Suprapubic skin (tissue), 4 donors: ENCODE results near the gene IRX5. TPM values are rescaled to one million over a fixed set of nuclear protein-coding genes. Genes with fewer than 3 reads are reported as not detected.

Source experiments
- DNase-seq, 2 donors: peaks; one replicate each; pipeline ENCODE4 v3.0.0-alpha.2; 2019; ENCODE audit warnings: low spot score in 2 of 2
- H3K27ac ChIP-seq: fragments of 200-600 bp; sonication (generic); one replicate; pipeline ENCODE4 v1.5.1; 2019
- H3K27me3 ChIP-seq: fragments of 200-600 bp; sonication (generic); one replicate; pipeline ENCODE4 v1.5.1; 2019
- H3K36me3 ChIP-seq: fragments of 200-600 bp; sonication (generic); one replicate; pipeline ENCODE4 v1.5.1; 2019
- H3K4me1 ChIP-seq: fragments of 200-600 bp; sonication (generic); one replicate; pipeline ENCODE4 v1.5.1; 2019
- H3K4me3 ChIP-seq: fragments of 200-600 bp; sonication (generic); one replicate; pipeline ENCODE4 v1.5.1; 2019; ENCODE audit warnings: mild to moderate bottlenecking
- H3K9me3 ChIP-seq: fragments of 200-600 bp; sonication (generic); one replicate; pipeline ENCODE4 v1.5.1; 2019
- EP300 ChIP-seq: sonication (generic); formaldehyde crosslinking; IDR thresholded peaks from one replicate; pipeline ENCODE4 v1.6.1; 2017; ENCODE audit warnings: antibody characterized with exemption
- POLR2A ChIP-seq, 2 donors: fragments of 450-650 bp; IDR thresholded peaks; one replicate each; pipeline ENCODE4 v1.6.1; 2017; ENCODE audit warnings: antibody characterized with exemption in 2 of 2, mild to moderate bottlenecking in 2 of 2, moderate library complexity in 2 of 2
- POLR2AphosphoS5 ChIP-seq, 3 donors: sonication (generic); formaldehyde crosslinking; IDR thresholded peaks; one replicate each; pipeline ENCODE4 v1.6.1; 2017; ENCODE audit warnings: antibody characterized with exemption in 3 of 3
- WGBS: methylation state at CpG from one replicate; pipeline ENCODE4 v1.1.5; 2018; 5-methylcytosine and 5-hydroxymethylcytosine counted together
- total RNA-seq, 4 donors: library from RNA; depleted of rRNA; stranded (reverse); fragments of >200 nt; gene quantifications; one replicate each; pipeline ENCODE4 v1.1.0, GENCODE V29; 2016
- TF ChIP-seq, protein P1 (sequence below), 2 donors: fragments of 200-600 bp in 1 of 2; fragments of 450-650 bp in 1 of 2; sonication (generic) in 1 of 2; IDR thresholded peaks; one replicate each; pipeline ENCODE4 v1.5.1; 2016 to 2019; ENCODE audit warnings: antibody characterized with exemption in 2 of 2, mild to moderate bottlenecking in 1 of 2, moderate library complexity in 1 of 2

Gene IRX5
- total RNA-seq, 4 donors from 2014 or later, result 41.3 to 64.8 (median 51.6) TPM

GRCh38 chr16:54933281-54934011 lies 2.8 kb downstream of the IRX5 start:
- WGBS, result 17% methylated on average over 27 of the region's 68 CpGs
- H3K36me3 ChIP-seq, result no peaks in the 10 kb centered on the region
- DNase-seq, result no peak
- H3K27ac ChIP-seq, result peak overlapping the region; percentile 96
- H3K9me3 ChIP-seq, result no peaks in the 10 kb centered on the region
- peak overlapping the region; percentile 75 for H3K4me3 ChIP-seq
- peaks cover 27% of the 10 kb centered on the region for H3K4me1 ChIP-seq
- H3K27me3 ChIP-seq, result peaks cover 34% of the 10 kb centered on the region
- TF ChIP-seq POLR2AphosphoS5 (IDR thresholded peaks at IDR 0.05) (peak in 1 of 3 donors; percentile 53), POLR2A (IDR thresholded peaks at IDR 0.05) (no peak)

DNA sequence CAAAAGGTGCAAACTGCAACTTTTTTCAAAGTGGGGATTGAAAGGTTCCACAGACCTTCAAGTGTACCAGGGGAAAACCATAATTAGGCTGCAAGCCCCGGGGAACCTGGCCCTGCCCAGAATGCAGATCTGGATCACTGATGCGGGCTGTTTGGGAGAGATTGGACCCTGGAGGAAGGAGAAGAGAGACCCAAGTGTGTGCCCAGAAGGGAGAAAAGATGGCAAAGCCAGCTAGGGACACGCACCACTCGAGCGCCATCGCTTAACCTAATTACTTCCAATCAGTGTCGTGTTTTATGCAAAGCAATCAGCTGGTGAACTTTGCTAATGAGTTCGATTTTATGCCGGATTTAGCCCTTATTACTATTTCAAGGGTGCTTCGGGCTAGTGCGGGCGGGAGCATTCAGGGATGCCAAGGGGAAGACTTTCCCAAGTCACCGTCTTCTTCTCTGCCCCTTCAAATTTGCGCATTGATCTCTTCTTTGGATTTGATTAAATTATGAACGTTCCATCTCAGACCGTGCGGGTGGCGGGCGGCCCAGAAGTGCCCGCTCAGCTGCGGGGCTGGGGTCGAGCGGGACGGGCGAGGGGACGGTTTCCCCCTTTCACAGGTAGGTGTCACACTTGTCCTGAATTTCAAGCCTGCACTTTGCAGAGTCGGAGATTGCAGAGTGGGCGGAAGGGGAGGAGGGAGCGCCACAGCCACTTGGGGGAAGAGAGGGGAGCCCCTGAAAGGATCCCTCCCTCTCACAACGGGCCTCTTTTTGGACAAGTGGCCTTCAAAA lies 4.0 kb downstream of the IRX5 start:
- Histone ChIP-seq H3K27ac (peak overlapping the region; percentile 96), H3K4me1 (peaks cover 26% of the 10 kb centered on the region), H3K9me3 (no peaks in the 10 kb centered on the region), H3K27me3 (peaks cover 39% of the 10 kb centered on the region), H3K36me3 (no peaks in the 10 kb centered on the region), H3K4me3 (peak overlapping the region; percentile 75)
- peak in 1 of 2 donors; percentile 83 for DNase-seq
- no peak for TF ChIP-seq POLR2AphosphoS5 (IDR thresholded peaks at IDR 0.05)
- TF ChIP-seq, protein P1, sequence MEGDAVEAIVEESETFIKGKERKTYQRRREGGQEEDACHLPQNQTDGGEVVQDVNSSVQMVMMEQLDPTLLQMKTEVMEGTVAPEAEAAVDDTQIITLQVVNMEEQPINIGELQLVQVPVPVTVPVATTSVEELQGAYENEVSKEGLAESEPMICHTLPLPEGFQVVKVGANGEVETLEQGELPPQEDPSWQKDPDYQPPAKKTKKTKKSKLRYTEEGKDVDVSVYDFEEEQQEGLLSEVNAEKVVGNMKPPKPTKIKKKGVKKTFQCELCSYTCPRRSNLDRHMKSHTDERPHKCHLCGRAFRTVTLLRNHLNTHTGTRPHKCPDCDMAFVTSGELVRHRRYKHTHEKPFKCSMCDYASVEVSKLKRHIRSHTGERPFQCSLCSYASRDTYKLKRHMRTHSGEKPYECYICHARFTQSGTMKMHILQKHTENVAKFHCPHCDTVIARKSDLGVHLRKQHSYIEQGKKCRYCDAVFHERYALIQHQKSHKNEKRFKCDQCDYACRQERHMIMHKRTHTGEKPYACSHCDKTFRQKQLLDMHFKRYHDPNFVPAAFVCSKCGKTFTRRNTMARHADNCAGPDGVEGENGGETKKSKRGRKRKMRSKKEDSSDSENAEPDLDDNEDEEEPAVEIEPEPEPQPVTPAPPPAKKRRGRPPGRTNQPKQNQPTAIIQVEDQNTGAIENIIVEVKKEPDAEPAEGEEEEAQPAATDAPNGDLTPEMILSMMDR (IDR thresholded peaks at IDR 0.05), result peak in 1 of 2 donors; percentile 22
- WGBS, result 27% methylated on average over 26 of the region's 30 CpGs

GRCh38 chr16:54935266-54935968 lies 4.8 kb downstream of the IRX5 start:
- Histone ChIP-seq H3K4me1 (peaks cover 24% of the 10 kb centered on the region), H3K4me3 (peak overlapping the region; percentile 75), H3K27ac (peak overlapping the region; percentile 96), H3K9me3 (no peaks in the 10 kb centered on the region), H3K27me3 (peaks cover 43% of the 10 kb centered on the region), H3K36me3 (no peaks in the 10 kb centered on the region)
- TF ChIP-seq POLR2AphosphoS5 (IDR thresholded peaks at IDR 0.05) (no peak), POLR2A (IDR thresholded peaks at IDR 0.05) (no peak), EP300 (no peak)
- TF ChIP-seq, protein P1 (IDR thresholded peaks at IDR 0.05), result no peak
- DNase-seq, result no peak
- 13% methylated on average over 28 of the region's 28 CpGs for WGBS

DNA sequence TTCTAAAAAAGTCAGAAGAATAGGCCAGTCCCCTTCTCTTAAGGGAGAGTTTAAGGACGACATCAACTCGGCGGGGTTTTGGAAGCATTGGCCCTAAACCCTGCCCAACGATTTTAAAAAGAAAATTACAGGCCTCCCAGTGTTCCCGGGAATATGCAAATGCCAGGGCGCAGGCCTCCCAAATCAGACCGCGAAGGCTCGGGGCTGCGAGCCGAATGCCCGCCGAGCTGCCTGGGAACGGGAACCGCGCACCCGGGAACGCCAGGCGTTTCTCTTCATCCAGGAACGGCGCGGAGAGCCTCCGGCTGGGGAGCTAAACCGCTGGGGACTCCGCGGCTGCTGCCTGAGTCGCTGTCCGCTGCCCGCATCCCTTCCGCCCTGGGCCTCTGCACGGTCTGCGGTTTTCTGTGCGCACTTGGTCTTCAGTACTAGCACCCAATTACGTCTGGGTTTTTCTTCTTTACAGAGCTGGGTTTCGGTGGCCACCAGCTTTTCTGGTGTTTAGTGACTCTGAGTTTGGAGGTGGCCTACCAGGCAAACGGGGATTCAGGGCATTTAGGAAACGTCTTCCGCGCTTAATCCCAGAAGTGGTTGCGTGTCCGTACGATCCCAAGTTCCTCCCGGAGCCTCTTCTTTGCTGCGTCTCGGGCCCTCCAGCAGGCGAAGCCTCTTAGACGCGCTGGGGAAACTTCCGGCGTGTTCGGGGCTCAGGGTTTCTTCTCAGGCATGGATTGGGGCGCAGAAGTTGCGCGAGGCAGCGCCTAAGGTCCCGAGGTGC lies 5.7 kb downstream of the IRX5 start:
- Histone ChIP-seq H3K27ac (peak overlapping the region; percentile 96), H3K36me3 (no peaks in the 10 kb centered on the region), H3K9me3 (no peaks in the 10 kb centered on the region), H3K4me1 (peaks cover 21% of the 10 kb centered on the region), H3K4me3 (peak overlapping the region; percentile 75), H3K27me3 (peaks cover 43% of the 10 kb centered on the region)
- TF ChIP-seq EP300, result no peak
- TF ChIP-seq POLR2AphosphoS5 (IDR thresholded peaks at IDR 0.05), result no peak
- TF ChIP-seq, protein P1 (IDR thresholded peaks at IDR 0.05), result no peak
- TF ChIP-seq POLR2A (IDR thresholded peaks at IDR 0.05), result no peak
- under 1% methylated on average over 16 of the region's 56 CpGs for WGBS
- DNase-seq, result peak in 1 of 2 donors; percentile 82

GRCh38 chr16:54936979-54937670 lies 6.5 kb downstream of the IRX5 start:
- TF ChIP-seq, protein P1 (IDR thresholded peaks at IDR 0.05), result peak; percentile 62 to 78
- TF ChIP-seq POLR2AphosphoS5 (IDR thresholded peaks at IDR 0.05), result peak in 2 of 3 donors; percentile 36 to 50
- no peak for TF ChIP-seq POLR2A (IDR thresholded peaks at IDR 0.05)
- peaks cover 20% of the 10 kb centered on the region for H3K4me1 ChIP-seq
- H3K27ac ChIP-seq, result peak overlapping the region; percentile 96
- no peaks in the 10 kb centered on the region for H3K36me3 ChIP-seq
- H3K27me3 ChIP-seq, result peaks cover 40% of the 10 kb centered on the region
- H3K4me3 ChIP-seq, result peak overlapping the region; percentile 75
- no peaks in the 10 kb centered on the region for H3K9me3 ChIP-seq
- WGBS, result 0% methylated on average over 12 of the region's 39 CpGs
- peak; percentile 83 to 85 for DNase-seq
